ENCODE data around the gene FASTK. TPM values are rescaled to one million over a fixed set of nuclear protein-coding genes. Genes with fewer than 3 reads are reported as not detected.

FASTK gene
- total and polyA plus RNA-seq, 2 experiments from 2014 or later, result 109 to 145 TPM

DNA sequence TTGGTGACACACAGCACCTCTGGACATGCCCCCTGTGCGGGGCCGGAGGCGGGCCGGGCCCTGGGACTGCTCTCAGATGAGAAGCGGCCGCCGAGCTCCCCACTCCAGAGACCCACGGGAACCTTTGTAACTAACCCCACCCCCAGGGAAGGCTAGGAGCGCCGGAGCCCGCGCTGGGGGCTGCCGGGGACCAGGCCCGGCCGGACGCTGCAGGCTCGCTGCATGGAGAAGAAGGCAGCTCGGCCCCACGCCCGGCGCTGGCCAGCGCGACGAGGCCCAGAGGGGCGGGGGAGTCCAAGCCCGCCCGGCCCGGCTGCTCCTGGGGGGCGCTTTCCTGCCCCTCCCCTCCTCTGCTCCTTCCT lies 42.2 kb upstream of the FASTK start:
- no peaks in the 10 kb centered on the region for H3K9me2 ChIP-seq (ENCODE audit: insufficient read depth)
- TF ChIP-seq EZH2phosphoT487 (IDR thresholded peaks at IDR 0.05; ENCODE audit: insufficient read depth, low read depth) (no peak), EZH2 (IDR thresholded peaks at IDR 0.05; ENCODE audit: insufficient read depth, poor library complexity, severe bottlenecking) (no peak)
- no peak overlapping the region for H2AFZ ChIP-seq
- no peaks in the 10 kb centered on the region for H3K4me1 ChIP-seq (ENCODE audit: insufficient read depth)
- DNase-seq, result no peak
- H3K27ac ChIP-seq, result no peak overlapping the region
- 90 to 93% methylated on average over 23 to 29 of the region's 29 CpGs for WGBS, 2 experiments (ENCODE audit: low coverage in 1 of 2, low lambda C conversion rate in 2 of 2, missing lambda C conversion rate in 2 of 2)
- H3F3A ChIP-seq (ENCODE audit: insufficient read depth), result no peaks in the 10 kb centered on the region
- peaks cover 6% of the 10 kb centered on the region for H3K36me3 ChIP-seq (ENCODE audit: low read depth)
- in situ Hi-C loops (cut with MboI), result no loop called here
- H3K4me2 ChIP-seq (ENCODE audit: unreplicated experiment), result no peak overlapping the region
- H3K9me3 ChIP-seq (ENCODE audit: low read depth), result no peaks in the 10 kb centered on the region
- H3K9ac ChIP-seq, result no peak overlapping the region
- no peaks in the 10 kb centered on the region for H4K20me1 ChIP-seq (ENCODE audit: insufficient read depth)
- H3K79me2 ChIP-seq (ENCODE audit: insufficient read depth), result peaks cover 11% of the 10 kb centered on the region
- H3K27me3 ChIP-seq (replicated peaks; ENCODE audit: insufficient read depth), result no peaks in the 10 kb centered on the region
- H3K4me3 ChIP-seq, result no peak overlapping the region

- H3K9ac ChIP-seq, result no peak overlapping the region
- no peak overlapping the region for H3K4me3 ChIP-seq
- H2AFZ ChIP-seq, result no peak overlapping the region
- TF ChIP-seq EZH2 (IDR thresholded peaks at IDR 0.05; ENCODE audit: insufficient read depth, poor library complexity, severe bottlenecking), result no peak
- TF ChIP-seq EZH2phosphoT487 (IDR thresholded peaks at IDR 0.05; ENCODE audit: insufficient read depth, low read depth), result no peak
- H3K79me2 ChIP-seq (ENCODE audit: insufficient read depth), result peaks cover 11% of the 10 kb centered on the region
- H4K20me1 ChIP-seq (ENCODE audit: insufficient read depth), result no peaks in the 10 kb centered on the region
- no peaks in the 10 kb centered on the region for H3K27me3 ChIP-seq (replicated peaks; ENCODE audit: insufficient read depth)
- in situ Hi-C loops (cut with MboI), result no loop called here
- H3K9me3 ChIP-seq (ENCODE audit: low read depth), result no peaks in the 10 kb centered on the region
- no peaks in the 10 kb centered on the region for H3F3A ChIP-seq (ENCODE audit: insufficient read depth)
- H3K9me2 ChIP-seq (ENCODE audit: insufficient read depth), result no peaks in the 10 kb centered on the region
- WGBS, 2 experiments (ENCODE audit: low coverage in 1 of 2, low lambda C conversion rate in 2 of 2, missing lambda C conversion rate in 2 of 2), result 91% methylated on average over 6 to 24 of the region's 24 CpGs
- no peak overlapping the region for H3K27ac ChIP-seq
- no peak for DNase-seq
- no peak overlapping the region for H3K4me2 ChIP-seq (ENCODE audit: unreplicated experiment)
- peaks cover 6% of the 10 kb centered on the region for H3K36me3 ChIP-seq (ENCODE audit: low read depth)
- H3K4me1 ChIP-seq (ENCODE audit: insufficient read depth), result no peaks in the 10 kb centered on the region
Measured at GRCh38 chr7:151122276-151122675, 41.7 kb upstream of the FASTK start.

GRCh38 chr7:151121380-151122170 lies 41.0 kb upstream of the FASTK start:
- Histone ChIP-seq H3K79me2 (ENCODE audit: insufficient read depth) (peaks cover 10% of the 10 kb centered on the region), H3F3A (ENCODE audit: insufficient read depth) (no peaks in the 10 kb centered on the region), H2AFZ (no peak overlapping the region), H3K9ac (no peak overlapping the region), H4K20me1 (ENCODE audit: insufficient read depth) (no peaks in the 10 kb centered on the region), H3K4me2 (ENCODE audit: unreplicated experiment) (no peak overlapping the region), H3K36me3 (ENCODE audit: low read depth) (peaks cover 6% of the 10 kb centered on the region), H3K4me1 (ENCODE audit: insufficient read depth) (no peaks in the 10 kb centered on the region), H3K4me3 (no peak overlapping the region), H3K27ac (no peak overlapping the region), H3K27me3 (replicated peaks; ENCODE audit: insufficient read depth) (no peaks in the 10 kb centered on the region), H3K9me2 (ENCODE audit: insufficient read depth) (no peaks in the 10 kb centered on the region), H3K9me3 (ENCODE audit: low read depth) (no peaks in the 10 kb centered on the region)
- in situ Hi-C loops (cut with MboI), result no loop called here
- WGBS, 2 experiments (ENCODE audit: low coverage in 1 of 2, low lambda C conversion rate in 2 of 2, missing lambda C conversion rate in 2 of 2), result 91% methylated on average over 24 to 30 of the region's 30 CpGs
- TF ChIP-seq EZH2phosphoT487 (IDR thresholded peaks at IDR 0.05; ENCODE audit: insufficient read depth, low read depth) (no peak), EZH2 (IDR thresholded peaks at IDR 0.05; ENCODE audit: insufficient read depth, poor library complexity, severe bottlenecking) (no peak)
- DNase-seq, result no peak

DNA sequence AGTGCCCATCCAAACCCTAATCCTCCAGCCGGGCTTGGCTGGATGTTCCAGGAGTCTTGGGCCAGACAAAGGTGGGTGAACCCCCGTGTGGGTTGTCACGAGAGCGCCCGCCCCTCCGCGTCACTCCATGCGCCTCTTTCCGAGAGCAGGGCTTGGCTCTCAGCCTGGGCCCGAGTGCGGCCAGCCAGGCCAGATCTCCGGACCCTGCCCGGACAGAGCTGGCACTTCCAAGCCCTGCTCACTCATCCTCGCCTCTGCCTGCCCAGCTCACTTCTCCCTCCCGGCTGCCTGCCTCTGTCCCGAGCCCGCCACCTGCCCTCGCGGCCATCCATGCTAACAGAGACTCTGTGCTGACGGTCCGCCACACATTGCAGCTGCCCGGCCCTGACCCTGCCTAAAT lies 40.3 kb upstream of the FASTK start:
- no peak overlapping the region for H3K9ac ChIP-seq
- no peak for DNase-seq
- no peak overlapping the region for H2AFZ ChIP-seq
- no peaks in the 10 kb centered on the region for H3K27me3 ChIP-seq (replicated peaks; ENCODE audit: insufficient read depth)
- no peaks in the 10 kb centered on the region for H3K9me3 ChIP-seq (ENCODE audit: low read depth)
- no peaks in the 10 kb centered on the region for H3K9me2 ChIP-seq (ENCODE audit: insufficient read depth)
- H3K36me3 ChIP-seq (ENCODE audit: low read depth), result peaks cover 6% of the 10 kb centered on the region
- TF ChIP-seq EZH2 (IDR thresholded peaks at IDR 0.05; ENCODE audit: insufficient read depth, poor library complexity, severe bottlenecking) (no peak), EZH2phosphoT487 (IDR thresholded peaks at IDR 0.05; ENCODE audit: insufficient read depth, low read depth) (no peak)
- no peak overlapping the region for H3K4me3 ChIP-seq
- H3K79me2 ChIP-seq (ENCODE audit: insufficient read depth), result peaks cover 11% of the 10 kb centered on the region
- H3K27ac ChIP-seq, result no peak overlapping the region
- in situ Hi-C loops (cut with MboI), result no loop called here
- WGBS, 2 experiments (ENCODE audit: low coverage in 1 of 2, low lambda C conversion rate in 2 of 2, missing lambda C conversion rate in 2 of 2), result 88 to 89% methylated on average over 12 to 22 of the region's 22 CpGs
- H3K4me1 ChIP-seq (ENCODE audit: insufficient read depth), result no peaks in the 10 kb centered on the region
- H4K20me1 ChIP-seq (ENCODE audit: insufficient read depth), result no peaks in the 10 kb centered on the region
- no peak overlapping the region for H3K4me2 ChIP-seq (ENCODE audit: unreplicated experiment)
- H3F3A ChIP-seq (ENCODE audit: insufficient read depth), result no peaks in the 10 kb centered on the region

Data from GM23248 (cell line).